C4-2B (cell line): ENCODE data around the gene SAMD15.

ENCODE experiments used
- H3K27ac ChIP-seq: fragments of 450-650 bp; 2 replicates; pipeline ENCODE4 v1.5.1; 2017
- ZFX ChIP-seq: fragments of 450-650 bp; IDR thresholded peaks from 2 replicates; pipeline ENCODE4 v1.6.1; 2017
- TF ChIP-seq, protein P1 (sequence below): fragments of 450-650 bp; conservative IDR thresholded peaks from 2 replicates; pipeline ENCODE4 v1.5.1; 2017; ENCODE audit warnings: mild to moderate bottlenecking

SAMD15 gene

DNA sequence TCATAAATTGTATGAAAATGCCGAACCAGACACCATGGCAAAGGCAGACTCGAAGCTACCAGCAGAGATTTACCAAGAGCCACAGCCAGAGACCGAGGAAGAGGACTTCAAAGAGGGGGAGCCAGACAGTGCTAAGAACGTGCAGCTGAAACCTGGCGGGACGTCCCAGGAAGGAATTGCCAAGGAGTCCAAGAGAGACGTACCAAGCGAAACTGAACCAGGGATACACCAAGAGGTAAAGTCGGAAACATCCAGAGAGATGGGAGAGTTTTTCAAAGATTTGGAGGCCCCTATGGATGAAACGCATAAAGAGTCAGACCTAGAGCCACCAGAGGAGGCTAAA lies 294 bp downstream of the SAMD15 start:
- no peak for TF ChIP-seq ZFX
- TF ChIP-seq, protein P1, sequence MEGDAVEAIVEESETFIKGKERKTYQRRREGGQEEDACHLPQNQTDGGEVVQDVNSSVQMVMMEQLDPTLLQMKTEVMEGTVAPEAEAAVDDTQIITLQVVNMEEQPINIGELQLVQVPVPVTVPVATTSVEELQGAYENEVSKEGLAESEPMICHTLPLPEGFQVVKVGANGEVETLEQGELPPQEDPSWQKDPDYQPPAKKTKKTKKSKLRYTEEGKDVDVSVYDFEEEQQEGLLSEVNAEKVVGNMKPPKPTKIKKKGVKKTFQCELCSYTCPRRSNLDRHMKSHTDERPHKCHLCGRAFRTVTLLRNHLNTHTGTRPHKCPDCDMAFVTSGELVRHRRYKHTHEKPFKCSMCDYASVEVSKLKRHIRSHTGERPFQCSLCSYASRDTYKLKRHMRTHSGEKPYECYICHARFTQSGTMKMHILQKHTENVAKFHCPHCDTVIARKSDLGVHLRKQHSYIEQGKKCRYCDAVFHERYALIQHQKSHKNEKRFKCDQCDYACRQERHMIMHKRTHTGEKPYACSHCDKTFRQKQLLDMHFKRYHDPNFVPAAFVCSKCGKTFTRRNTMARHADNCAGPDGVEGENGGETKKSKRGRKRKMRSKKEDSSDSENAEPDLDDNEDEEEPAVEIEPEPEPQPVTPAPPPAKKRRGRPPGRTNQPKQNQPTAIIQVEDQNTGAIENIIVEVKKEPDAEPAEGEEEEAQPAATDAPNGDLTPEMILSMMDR, result no peak
- H3K27ac ChIP-seq, result peak overlapping the region; percentile 75

DNA sequence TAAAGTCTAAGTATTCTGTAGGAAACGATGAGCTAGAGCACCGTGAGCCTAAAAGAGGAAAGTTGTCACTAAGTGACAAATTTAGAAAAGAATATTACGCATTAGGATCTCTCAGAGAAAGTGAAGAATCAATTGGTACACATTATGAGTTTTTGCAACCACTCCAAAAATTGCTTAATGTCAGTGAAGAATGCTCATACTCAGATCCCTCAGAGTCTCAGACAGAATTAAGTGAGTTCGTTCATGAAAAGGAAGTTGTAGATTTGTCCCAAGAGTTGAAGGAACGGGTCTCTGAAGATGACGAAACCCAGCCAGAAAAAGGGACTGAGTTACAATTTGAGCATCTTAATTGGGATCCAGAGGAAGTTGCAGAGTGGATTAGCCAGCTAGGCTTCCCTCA lies 1.5 kb downstream of the SAMD15 start:
- H3K27ac ChIP-seq, result no peak overlapping the region
- TF ChIP-seq, protein P1, result no peak

DNA sequence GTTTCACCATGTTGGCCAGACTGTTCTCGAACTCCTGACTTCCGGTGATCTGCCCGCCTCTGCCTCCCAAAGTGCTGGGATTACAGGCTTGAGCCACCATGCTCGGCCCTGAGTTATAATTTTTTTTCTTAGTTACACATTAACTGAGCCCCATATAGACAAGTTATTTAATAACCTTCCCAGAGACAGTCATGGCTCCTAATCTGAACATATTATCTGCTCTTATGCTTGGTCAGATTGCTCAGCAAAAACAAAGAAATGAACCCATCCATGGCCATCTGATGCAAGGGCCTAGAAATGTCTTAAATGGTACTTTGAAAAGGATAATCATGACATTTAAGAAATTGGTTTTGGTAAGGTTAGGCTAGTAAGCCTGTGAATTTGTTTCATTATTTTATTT lies 13.0 kb downstream of the SAMD15 start:
- no peak overlapping the region for H3K27ac ChIP-seq
- TF ChIP-seq, protein P1, result no peak
- TF ChIP-seq ZFX, result no peak

DNA sequence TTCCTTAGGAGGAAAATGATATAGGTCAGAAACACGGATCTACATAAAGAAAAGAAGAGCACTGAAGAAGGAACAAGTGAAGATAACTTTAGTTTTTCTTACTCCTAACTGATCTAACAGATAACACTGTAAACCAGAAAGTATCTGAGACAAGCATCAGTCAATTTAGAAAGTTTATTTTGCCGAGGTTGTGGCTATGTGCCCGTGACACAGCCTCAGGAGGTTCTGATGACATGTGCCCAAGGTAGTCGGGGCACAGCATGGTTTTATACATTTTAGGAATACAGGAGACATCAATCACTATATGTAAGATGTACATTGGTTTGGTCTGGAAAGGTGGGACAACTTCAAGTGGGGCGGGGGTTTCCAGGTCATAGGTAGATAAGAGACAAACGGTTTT lies 23.0 kb downstream of the SAMD15 start:
- no peak for TF ChIP-seq ZFX
- TF ChIP-seq, protein P1, result no peak

DNA sequence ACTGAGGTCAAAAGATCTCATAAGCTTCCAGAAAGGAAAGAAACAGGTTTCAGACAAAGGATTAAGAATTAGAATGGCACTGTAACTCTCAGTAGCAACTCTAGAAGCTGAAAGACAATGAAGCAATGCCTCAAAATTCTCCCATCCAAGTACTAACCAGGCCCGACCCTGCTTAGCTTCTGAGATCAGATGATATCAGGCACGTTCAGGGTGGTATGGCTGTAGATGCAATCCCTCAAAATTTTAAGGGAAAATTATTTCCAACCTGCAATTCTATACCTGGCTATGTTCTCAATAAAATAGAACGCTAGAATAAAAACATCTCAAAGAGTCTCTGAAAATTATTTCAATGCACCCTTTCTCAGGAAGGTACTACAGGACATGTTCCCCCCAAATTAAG lies 26.6 kb downstream of the SAMD15 start:
- TF ChIP-seq, protein P1, result no peak
- no peak for TF ChIP-seq ZFX
- H3K27ac ChIP-seq, result no peak overlapping the region

More for the DNA sequence above, 23.0 kb downstream of the SAMD15 start:
- H3K27ac ChIP-seq, result no peak overlapping the region

DNA sequence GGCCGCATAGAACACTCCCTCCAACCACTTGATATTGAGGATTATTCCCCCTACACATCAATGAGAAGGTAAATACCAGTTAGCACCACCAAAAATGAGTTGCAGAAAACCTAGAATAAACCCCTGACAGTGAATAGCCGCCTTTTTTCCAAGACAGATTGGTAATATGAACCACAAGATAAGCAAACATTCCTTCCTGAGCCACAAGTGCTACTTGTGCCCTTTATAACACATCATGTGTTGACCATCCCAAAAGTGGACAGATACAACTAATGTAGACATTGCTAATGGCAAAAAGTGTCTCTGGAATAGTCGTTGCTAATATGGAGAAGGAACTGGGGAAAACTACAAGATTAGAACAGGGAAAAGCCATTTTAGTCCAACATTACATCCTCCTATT lies 28.9 kb downstream of the SAMD15 start:
- H3K27ac ChIP-seq, result no peak overlapping the region
- TF ChIP-seq ZFX, result no peak
- TF ChIP-seq, protein P1, result no peak

DNA sequence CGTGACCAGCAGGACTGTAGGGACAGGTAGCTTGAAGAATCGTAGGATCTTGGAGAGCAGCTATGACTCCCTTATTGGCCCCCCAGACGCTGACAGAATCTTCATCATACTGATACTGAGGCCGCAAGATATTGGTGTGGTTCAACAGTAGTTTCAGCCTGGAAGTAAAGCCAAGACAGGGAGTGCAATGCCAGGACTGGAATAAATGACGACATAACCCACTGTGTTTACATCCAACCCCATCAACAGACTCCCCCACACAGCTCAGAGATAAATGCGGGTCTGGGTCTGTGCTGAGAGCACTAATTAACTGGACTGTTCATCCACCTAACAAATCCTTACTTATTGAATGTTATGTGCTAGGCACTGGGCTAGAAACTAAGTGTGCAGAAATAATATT lies 29.5 kb downstream of the SAMD15 start:
- TF ChIP-seq, protein P1, result no peak
- TF ChIP-seq ZFX, result no peak
- no peak overlapping the region for H3K27ac ChIP-seq
